Adrenal gland (tissue), 19 donors: ENCODE data around the gene ZNF549. TPM values are rescaled to one million over a fixed set of nuclear protein-coding genes. Genes with fewer than 3 reads are reported as not detected.
A peak's percentile ranks its signal among the peaks of the same experiment; 100 is the strongest.
"Not testable (repeated sequence)": the region's sequence is repeated elsewhere in the genome, so short reads cannot be mapped to it uniquely, and the experiment has no call there.

Source experiments
- DNase-seq, 7 donors: peaks; one replicate each; pipeline ENCODE4 v3.0.0-alpha.2; 2019 to 2020
- H3K27ac ChIP-seq, 5 donors: fragments of 200-600 bp; sonication (generic) in 4 of 5; 1 replicate in 3 of 5; 2 replicates in 2 of 5; pipeline versions ENCODE4 v1.5.1 to v1.8.0; 2016 to 2020; ENCODE audit warnings: mild to moderate bottlenecking in 1 of 5
- H3K27me3 ChIP-seq: fragments of 200-600 bp; 2 replicates; pipeline ENCODE4 v1.8.0; 2021
- H3K36me3 ChIP-seq, 2 donors: fragments of 200-600 bp; replicated peaks in 1 of 2; 1 replicate in 1 of 2; 2 replicates in 1 of 2; pipeline versions ENCODE4 v1.5.1 to v1.8.0; 2018 to 2022
- H3K4me1 ChIP-seq, 2 donors: fragments of 200-600 bp; replicated peaks in 1 of 2; 1 replicate in 1 of 2; 2 replicates in 1 of 2; pipeline versions ENCODE4 v1.5.1 to v1.8.0; 2018 to 2021
- H3K4me3 ChIP-seq, 4 donors: fragments of 200-600 bp; sonication (generic) in 3 of 4; one replicate each; pipeline ENCODE4 v1.5.1; 2016 to 2018
- H3K9me3 ChIP-seq, 3 donors: fragments of 200-600 bp; sonication (generic) in 1 of 3; replicated peaks in 1 of 3; 1 replicate in 2 of 3; 2 replicates in 1 of 3; pipeline versions ENCODE4 v1.5.1 to v1.8.0; 2016 to 2021
- CTCF ChIP-seq, 6 experiments: fragments of 450-650 bp in 4 of 6; fragments of 200-600 bp in 2 of 6; sonication (generic) in 1 of 6; IDR thresholded peaks; 1 replicate in 5 of 6; 2 replicates in 1 of 6; pipeline versions ENCODE4 v1.5.1 to v1.8.0; 2016 to 2021; ENCODE audit warnings: antibody characterized with exemption in 6 of 6, mild to moderate bottlenecking in 2 of 6, moderate library complexity in 1 of 6
- POLR2A ChIP-seq, 2 donors: fragments of 450-650 bp; IDR thresholded peaks; one replicate each; pipeline ENCODE4 v1.6.1; 2017; ENCODE audit warnings: antibody characterized with exemption in 2 of 2, mild to moderate bottlenecking in 2 of 2, moderate library complexity in 1 of 2
- WGBS, 4 donors: extraction: QIAGEN DNeasy Blood & Tissue Kit in 2 of 4; methylation state at CpG; one replicate each; pipeline versions ENCODE4 v1.1.5 to v1.1.7; 2013 to 2017; 5-methylcytosine and 5-hydroxymethylcytosine counted together
- intact Hi-C, 2 donors: fragments of 100-400 bp; cut with DNase I; formaldehyde crosslinking; loops; one replicate each; pipeline versions ENCODE4 v1.14.1 to v1.15.0; 2022 to 2023
- long read RNA-seq, 10 donors: library from polyadenylated mRNA in 3 of 10; unstranded in 2 of 10; stranded (forward) in 1 of 10; transcript quantifications; one replicate each; pipeline ENCODE4 v2.0.0 and lab custom pipeline, GENCODE V29; 2021 to 2026
- polyA plus RNA-seq, 3 donors: library from polyadenylated mRNA; stranded (reverse); fragments of 200-250 nt in 2 of 3; fragments of 350-450 nt in 1 of 3; fragmentation: Illumina TruSeq in 1 of 3; extraction: RNeasy Lipid Tissue Mini Kit (QIAGEN cat#74804) in 1 of 3; gene quantifications; one replicate each; pipeline ENCODE4 v1.2.3, GENCODE V29; 2013 to 2014
- total RNA-seq, 9 donors: library from RNA; depleted of rRNA in 4 of 9; stranded (reverse); fragments of >200 nt in 4 of 9; fragments of 120-200 nt in 1 of 9; fragmentation: NEBNext Ultra II Directional in 1 of 9; extraction: Animal tissue kit (Norgen Biotek cat#: 25700) in 1 of 9; gene quantifications; one replicate each; pipeline versions ENCODE4 v1.1.0 to v1.2.4, GENCODE V29; 2013 to 2023
- donor health status: healthy with polysubstance abuse.
- donor health status: Bipolar disorder and iron deficiency.
- donor health status: DM: yes; HTN: yes; CAD: no.
- donor health status: DM: no; HTN: no; CAD: no.
- donor health status: DM: no; HTN: no; CAD: no.
- donor health status: DM: yes; HTN: yes; CAD: no.

The ZNF549 gene
- 1 to 10 TPM; 2.7 to 7.9 (median 5.9) TPM for total RNA-seq
- 1 to 10 TPM; 2.8 to 5.1 (median 2.8) TPM for polyA plus RNA-seq
- long read RNA-seq, donor 1, full-length matches to known transcripts: 2 of 2 reads
- long read RNA-seq, donor 1, partial matches to known transcripts: 0 of 2 reads
- long read RNA-seq, donor 1, other reads (novel, unspliced or antisense): 0 of 2 reads
- long read RNA-seq, donor 2: 0 reads
- long read RNA-seq, donor 3, full-length matches to known transcripts: 2 of 2 reads
- long read RNA-seq, donor 3, partial matches to known transcripts: 0 of 2 reads
- long read RNA-seq, donor 3, other reads (novel, unspliced or antisense): 0 of 2 reads
- long read RNA-seq, donor 4: 0 reads
- long read RNA-seq, donor 5, full-length matches to known transcripts: 8 of 11 reads
- long read RNA-seq, donor 5, partial matches to known transcripts: 0 of 11 reads
- long read RNA-seq, donor 5, other reads (novel, unspliced or antisense): 3 of 11 reads
- long read RNA-seq, donor 6: 0 reads
- long read RNA-seq, donor 7: 0 reads
- long read RNA-seq, donor 8, full-length matches to known transcripts: 1 of 1 reads
- long read RNA-seq, donor 8, partial matches to known transcripts: 0 of 1 reads
- long read RNA-seq, donor 8, other reads (novel, unspliced or antisense): 0 of 1 reads
- long read RNA-seq, donor 9: 0 reads
- long read RNA-seq, donor 10, full-length matches to known transcripts: 2 of 2 reads
- long read RNA-seq, donor 10, partial matches to known transcripts: 0 of 2 reads
- long read RNA-seq, donor 10, other reads (novel, unspliced or antisense): 0 of 2 reads

GRCh38 chr19:57527136-57527881 lies at the start of gene ZNF549:
Gene ZNF549, plus strand, starts transcription at chr19:57527356. Its CDS starts 218 bp downstream, at chr19:57527574.
- no peaks in the 10 kb centered on the region for H3K36me3 ChIP-seq
- H3K4me3 ChIP-seq: peak within 1 kb of the TSS; percentile 57 to 97 (median 62)
- peak in 3 of 6 experiments; percentile 22 to 29 (median 27) for TF ChIP-seq CTCF (IDR thresholded peaks at IDR 0.05)
- TF ChIP-seq POLR2A (IDR thresholded peaks at IDR 0.05): peak in 1 of 2 donors; percentile 50
- H3K4me1 ChIP-seq: peaks cover 4 to 9% of the 10 kb centered on the region in 2 donors
- peak within 1 kb of the TSS in 4 of 5 donors; percentile 70 to 88 (median 79) for H3K27ac ChIP-seq
- H3K27me3 ChIP-seq: no peaks in the 10 kb centered on the region
- intact Hi-C loops: no loop called here
- no peaks in the 10 kb centered on the region for H3K9me3 ChIP-seq
- DNase-seq: peak; percentile 87 to 96 (median 92)
- 1 to 2% (median 1%) methylated on average over 27 to 64 of the region's 64 CpGs for WGBS, 4 donors

- TF ChIP-seq CTCF (IDR thresholded peaks at IDR 0.05) (peak in 3 of 6 experiments; percentile 6 to 11 (median 8)), POLR2A (IDR thresholded peaks at IDR 0.05) (peak; percentile 36 to 63)
- H3K36me3 ChIP-seq, H3K4me1 ChIP-seq, H3K27me3 ChIP-seq, intact Hi-C loops, H3K9me3 ChIP-seq: not testable (repeated sequence)
- Histone ChIP-seq H3K27ac (peak within 1 kb of the TSS in 3 of 5 donors; percentile 75 to 82 (median 76)), H3K4me3 (peak within 1 kb of the TSS; percentile 64 to 100 (median 82))
- peak; percentile 87 to 96 (median 93) for DNase-seq
- WGBS, 4 donors: 1 to 5% (median 3%) methylated on average over 11 to 58 of the region's 69 CpGs
Measured at GRCh38 chr19:57487477-57488298, 39.5 kb upstream of the ZNF549 start, which contains the start of gene ZNF419. Gene ZNF419, plus strand, starts transcription at chr19:57487750. Its CDS starts 201 bp downstream, at chr19:57487951.

GRCh38 chr19:57488299-57488644 lies 38.9 kb upstream of the ZNF549 start:
- H3K4me3 ChIP-seq: peak overlapping the region in 1 of 4 donors; percentile 12
- H3K27me3 ChIP-seq, H3K9me3 ChIP-seq, H3K36me3 ChIP-seq, H3K27ac ChIP-seq, H3K4me1 ChIP-seq, intact Hi-C loops, DNase-seq: not testable (repeated sequence)
- 0% methylated on average over 1 of the region's 1 CpG; no CpG with 5 or more reads in 3 of the 4 donors for WGBS, 4 donors

- H3K4me3 ChIP-seq, intact Hi-C loops, H3K27me3 ChIP-seq, H3K27ac ChIP-seq, H3K9me3 ChIP-seq, H3K4me1 ChIP-seq, DNase-seq, H3K36me3 ChIP-seq: not testable (repeated sequence)
Measured at GRCh38 chr19:57499332-57499679, 27.9 kb upstream of the ZNF549 start.
